DOHH2 (cell line): Measurements from ENCODE around the gene MAP3K5.

ENCODE experiments used
- EZH2phosphoT487 ChIP-seq: fragments of 200-600 bp; sonication (generic); IDR thresholded peaks from 2 replicates; pipeline ENCODE4 v1.6.1; 2017; ENCODE audit warnings: borderline replicate concordance, mild to moderate bottlenecking, antibody characterized with exemption, low read length, moderate library complexity, mixed read lengths
- TF ChIP-seq, protein P1 (sequence below): fragments of 200-600 bp; sonication (generic); IDR thresholded peaks from one replicate; pipeline ENCODE4 v1.5.1; 2014; ENCODE audit warnings: antibody characterized with exemption, mild to moderate bottlenecking, low read depth, low read length; ENCODE audit not compliant: poor library complexity, severe bottlenecking

DNA sequence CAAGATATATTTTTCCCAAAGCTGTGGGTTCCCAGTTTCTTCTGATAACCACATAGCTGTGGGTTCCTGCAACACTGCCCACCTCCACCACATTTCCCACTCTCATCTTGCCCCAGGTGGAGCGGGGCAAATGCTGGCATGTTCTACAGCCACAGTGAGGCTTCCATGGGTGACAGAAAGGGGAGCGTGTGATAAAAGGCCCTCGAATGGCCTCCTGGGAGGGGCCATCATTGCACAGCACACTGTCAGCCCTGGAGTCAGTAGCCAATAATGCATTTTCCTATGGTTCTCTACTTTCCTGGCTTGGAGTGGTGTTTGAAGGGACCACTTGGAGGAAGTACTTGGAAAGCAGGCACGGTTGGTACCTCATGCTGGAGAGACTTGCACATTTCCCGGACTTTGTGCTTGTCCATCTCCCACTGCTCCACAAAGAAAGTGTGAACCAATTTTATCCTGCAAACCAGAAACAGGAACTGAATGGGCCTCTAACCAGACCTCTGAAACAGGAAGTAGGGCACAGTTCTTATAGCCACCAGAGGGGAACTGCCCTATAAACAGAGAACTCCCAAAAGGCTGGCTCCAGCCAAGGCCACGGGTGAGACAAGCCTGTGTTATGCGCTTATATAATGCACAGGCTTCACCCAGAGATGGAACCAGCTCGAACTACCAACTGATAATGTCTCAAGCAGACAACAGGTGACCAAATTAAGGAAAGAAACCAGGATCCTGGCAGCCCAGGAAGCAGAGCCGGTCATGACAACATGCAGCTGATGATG is 8.6 kb downstream of the MAP3K5 start:
- TF ChIP-seq, protein P1, sequence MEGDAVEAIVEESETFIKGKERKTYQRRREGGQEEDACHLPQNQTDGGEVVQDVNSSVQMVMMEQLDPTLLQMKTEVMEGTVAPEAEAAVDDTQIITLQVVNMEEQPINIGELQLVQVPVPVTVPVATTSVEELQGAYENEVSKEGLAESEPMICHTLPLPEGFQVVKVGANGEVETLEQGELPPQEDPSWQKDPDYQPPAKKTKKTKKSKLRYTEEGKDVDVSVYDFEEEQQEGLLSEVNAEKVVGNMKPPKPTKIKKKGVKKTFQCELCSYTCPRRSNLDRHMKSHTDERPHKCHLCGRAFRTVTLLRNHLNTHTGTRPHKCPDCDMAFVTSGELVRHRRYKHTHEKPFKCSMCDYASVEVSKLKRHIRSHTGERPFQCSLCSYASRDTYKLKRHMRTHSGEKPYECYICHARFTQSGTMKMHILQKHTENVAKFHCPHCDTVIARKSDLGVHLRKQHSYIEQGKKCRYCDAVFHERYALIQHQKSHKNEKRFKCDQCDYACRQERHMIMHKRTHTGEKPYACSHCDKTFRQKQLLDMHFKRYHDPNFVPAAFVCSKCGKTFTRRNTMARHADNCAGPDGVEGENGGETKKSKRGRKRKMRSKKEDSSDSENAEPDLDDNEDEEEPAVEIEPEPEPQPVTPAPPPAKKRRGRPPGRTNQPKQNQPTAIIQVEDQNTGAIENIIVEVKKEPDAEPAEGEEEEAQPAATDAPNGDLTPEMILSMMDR, result no peak
- TF ChIP-seq EZH2phosphoT487, result no peak
